CD14-positive monocyte (primary cell): ENCODE results near the gene SLC6A12. TPM values are rescaled to one million over a fixed set of nuclear protein-coding genes. Genes with fewer than 3 reads are reported as not detected.
A peak's percentile ranks its signal among the peaks of the same experiment; 100 is the strongest.

Source experiments
- DNase-seq, 3 donors: peaks; one replicate each; pipeline ENCODE4 v3.0.0-alpha.2; 2011 to 2022
- H2AFZ ChIP-seq: 2 replicates; pipeline ENCODE4 v1.6.0; 2012; ENCODE audit warnings: mild to moderate bottlenecking, low read depth, low read length, inconsistent platforms; ENCODE audit not compliant: insufficient read depth, poor library complexity, severe bottlenecking
- H3K27ac ChIP-seq, 2 donors: 1 replicate in 1 of 2; 2 replicates in 1 of 2; pipeline ENCODE4 v1.5.1; 2012 to 2013; ENCODE audit warnings: low read length in 2 of 2, control low read depth in 1 of 2, inconsistent platforms in 1 of 2, low read depth in 1 of 2, mild to moderate bottlenecking in 1 of 2
- H3K27me3 ChIP-seq, 2 donors: one replicate each; pipeline versions ENCODE4 v1.6.0 to v1.6.1; 2011 to 2013; ENCODE audit warnings: low read length in 2 of 2; ENCODE audit not compliant: control insufficient read depth in 2 of 2, insufficient read depth in 2 of 2
- H3K36me3 ChIP-seq, 2 donors: replicated peaks in 1 of 2; 1 replicate in 1 of 2; 2 replicates in 1 of 2; pipeline versions ENCODE4 v1.5.1 to v1.6.1; 2012 to 2013; ENCODE audit warnings: low read length in 2 of 2, control low read depth in 1 of 2, inconsistent platforms in 1 of 2, mild to moderate bottlenecking in 1 of 2; ENCODE audit not compliant: insufficient read depth in 2 of 2, control insufficient read depth in 1 of 2
- H3K4me1 ChIP-seq, 2 donors: 1 replicate in 1 of 2; 2 replicates in 1 of 2; pipeline versions ENCODE4 v1.5.1 to v1.6.1; 2012 to 2013; ENCODE audit warnings: low read length in 2 of 2, control low read depth in 1 of 2, inconsistent platforms in 1 of 2, mild to moderate bottlenecking in 1 of 2, moderate library complexity in 1 of 2; ENCODE audit not compliant: insufficient read depth in 2 of 2, control insufficient read depth in 1 of 2
- H3K4me2 ChIP-seq: replicated peaks from 2 replicates; pipeline ENCODE3; 2012; ENCODE audit warnings: low read length, moderate library complexity, mild to moderate bottlenecking; ENCODE audit not compliant: poor library complexity, severe bottlenecking; ENCODE audit errors: extremely low read depth
- H3K4me3 ChIP-seq, 3 experiments: fragments of 200-600 bp in 1 of 3; sonication (generic) in 1 of 3; replicated peaks in 1 of 3; 1 replicate in 2 of 3; 2 replicates in 1 of 3; pipeline ENCODE4 v1.5.1; 2011 to 2013; ENCODE audit warnings: low read length in 3 of 3, mild to moderate bottlenecking in 3 of 3, control low read depth in 2 of 3, low read depth in 2 of 3, inconsistent platforms in 1 of 3, moderate library complexity in 1 of 3
- H3K79me2 ChIP-seq: 2 replicates; pipeline ENCODE4 v1.6.0; 2012; ENCODE audit warnings: mild to moderate bottlenecking, control low read depth, inconsistent platforms, low read length, moderate library complexity; ENCODE audit not compliant: insufficient read depth
- H3K9ac ChIP-seq: 2 replicates; pipeline ENCODE4 v1.6.0; 2017; ENCODE audit warnings: low read length, mild to moderate bottlenecking; ENCODE audit not compliant: insufficient read depth, poor library complexity, severe bottlenecking
- H3K9me3 ChIP-seq, 2 donors: replicated peaks in 1 of 2; 1 replicate in 1 of 2; 2 replicates in 1 of 2; pipeline versions ENCODE4 v1.5.1 to v1.6.1; 2012 to 2013; ENCODE audit warnings: low read length in 2 of 2, control low read depth in 1 of 2; ENCODE audit not compliant: control insufficient read depth in 1 of 2, insufficient read depth in 1 of 2
- H4K20me1 ChIP-seq: 2 replicates; pipeline ENCODE4 v1.6.0; 2012; ENCODE audit warnings: mild to moderate bottlenecking, low read length, control low read depth, moderate library complexity; ENCODE audit not compliant: insufficient read depth
- H3K27ac Mint-ChIP-seq, 7 donors: one replicate each; pipeline ENCODE4 v1.8.0; 2020; ENCODE audit warnings: mild to moderate bottlenecking in 7 of 7, mixed read lengths in 7 of 7, moderate library complexity in 6 of 7, inconsistent platforms in 2 of 7
- H3K27me3 Mint-ChIP-seq, 3 donors: one replicate each; pipeline ENCODE4 v1.8.0; 2021 to 2022; ENCODE audit warnings: low read depth in 3 of 3, mild to moderate bottlenecking in 3 of 3, mixed read lengths in 3 of 3, moderate library complexity in 3 of 3, inconsistent platforms in 1 of 3
- H3K36me3 Mint-ChIP-seq, 2 donors: one replicate each; pipeline ENCODE4 v1.8.0; 2020; ENCODE audit warnings: mixed read lengths in 2 of 2, inconsistent platforms in 1 of 2, mild to moderate bottlenecking in 1 of 2
- H3K4me1 Mint-ChIP-seq: one replicate; pipeline ENCODE4 v1.8.0; 2020; ENCODE audit warnings: mild to moderate bottlenecking, mixed read lengths
- H3K4me3 Mint-ChIP-seq, 2 donors: one replicate each; pipeline ENCODE4 v1.8.0; 2020; ENCODE audit warnings: mild to moderate bottlenecking in 2 of 2, mixed read lengths in 2 of 2, moderate library complexity in 1 of 2
- H3K9me3 Mint-ChIP-seq, 7 donors: one replicate each; pipeline ENCODE4 v1.8.0; 2020 to 2022; ENCODE audit warnings: mixed read lengths in 7 of 7, mild to moderate bottlenecking in 6 of 7, moderate library complexity in 6 of 7, inconsistent platforms in 2 of 7
- WGBS: methylation state at CpG from one replicate; pipeline ENCODE4 v1.1.5; 2013; ENCODE audit warnings: missing lambda C conversion rate; ENCODE audit not compliant: insufficient coverage; 5-methylcytosine and 5-hydroxymethylcytosine counted together
- intact Hi-C, 2 donors: fragments of 100-400 bp; cut with micrococcal nuclease; formaldehyde crosslinking; loops; one replicate each; pipeline versions ENCODE4 v1.15.0 to v1.15.1; 2023
- polyA plus RNA-seq, 3 donors: library from polyadenylated mRNA; depleted of rRNA in 1 of 3; unstranded in 2 of 3; stranded (reverse) in 1 of 3; fragments of 300-500 nt in 2 of 3; fragments of >200 nt in 1 of 3; fragmentation: Illumina TruSeq in 2 of 3; gene quantifications; 1 replicate in 2 of 3; 2 replicates in 1 of 3; pipeline ENCODE4 v1.2.3, GENCODE V29; 2012 to 2021
- TF ChIP-seq, protein P1 (sequence below): fragments of 200-600 bp; IDR thresholded peaks from one replicate; pipeline ENCODE4 v1.8.0; 2022; ENCODE audit warnings: antibody characterized with exemption, mild to moderate bottlenecking

SLC6A12 gene
- polyA plus RNA-seq, 3 donors: 5.7 to 8.3 (median 8.0) TPM

- Histone ChIP-seq H3K4me1 (peaks cover 26 to 37% of the 10 kb centered on the region in 2 donors), H3K36me3 (no peaks in the 10 kb centered on the region), H3K9ac (no peak overlapping the region), H3K79me2 (no peaks in the 10 kb centered on the region), H3K27ac (peak overlapping the region in 1 of 2 donors; percentile 5), H3K9me3 (no peaks in the 10 kb centered on the region), H2AFZ (no peak overlapping the region), H3K27me3 (no peaks in the 10 kb centered on the region), H3K4me2 (no peak overlapping the region), H4K20me1 (no peaks in the 10 kb centered on the region), H3K4me3 (no peak overlapping the region)
- intact Hi-C loops: no loop called here
- TF ChIP-seq, protein P1, sequence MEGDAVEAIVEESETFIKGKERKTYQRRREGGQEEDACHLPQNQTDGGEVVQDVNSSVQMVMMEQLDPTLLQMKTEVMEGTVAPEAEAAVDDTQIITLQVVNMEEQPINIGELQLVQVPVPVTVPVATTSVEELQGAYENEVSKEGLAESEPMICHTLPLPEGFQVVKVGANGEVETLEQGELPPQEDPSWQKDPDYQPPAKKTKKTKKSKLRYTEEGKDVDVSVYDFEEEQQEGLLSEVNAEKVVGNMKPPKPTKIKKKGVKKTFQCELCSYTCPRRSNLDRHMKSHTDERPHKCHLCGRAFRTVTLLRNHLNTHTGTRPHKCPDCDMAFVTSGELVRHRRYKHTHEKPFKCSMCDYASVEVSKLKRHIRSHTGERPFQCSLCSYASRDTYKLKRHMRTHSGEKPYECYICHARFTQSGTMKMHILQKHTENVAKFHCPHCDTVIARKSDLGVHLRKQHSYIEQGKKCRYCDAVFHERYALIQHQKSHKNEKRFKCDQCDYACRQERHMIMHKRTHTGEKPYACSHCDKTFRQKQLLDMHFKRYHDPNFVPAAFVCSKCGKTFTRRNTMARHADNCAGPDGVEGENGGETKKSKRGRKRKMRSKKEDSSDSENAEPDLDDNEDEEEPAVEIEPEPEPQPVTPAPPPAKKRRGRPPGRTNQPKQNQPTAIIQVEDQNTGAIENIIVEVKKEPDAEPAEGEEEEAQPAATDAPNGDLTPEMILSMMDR: no peak
- no peak for DNase-seq
- Mint-ChIP-seq H3K27ac (peak overlapping the region in 6 of 7 donors; percentile 69 to 91 (median 72)), H3K4me3 (peak overlapping the region in 1 of 2 donors; percentile 74), H3K27me3 (peaks cover 0 to 11% (median 2%) of the 10 kb centered on the region in 3 donors), H3K4me1 (peaks cover 25% of the 10 kb centered on the region), H3K36me3 (no peaks in the 10 kb centered on the region), H3K9me3 (peaks cover 0 to 2% (median 0%) of the 10 kb centered on the region in 7 donors)
- WGBS: 88% methylated on average over 3 of the region's 5 CpGs
Measured at GRCh38 chr12:179885-180284, 34.1 kb downstream of the SLC6A12 start.

- no peak overlapping the region for H3K4me3 ChIP-seq
- TF ChIP-seq, protein P1: no peak
- peaks cover 0 to 12% (median 2%) of the 10 kb centered on the region in 3 donors for H3K27me3 Mint-ChIP-seq
- H2AFZ ChIP-seq: no peak overlapping the region
- H3K4me3 Mint-ChIP-seq: no peak overlapping the region
- H3K36me3 Mint-ChIP-seq: no peaks in the 10 kb centered on the region
- H3K4me2 ChIP-seq: no peak overlapping the region
- peak overlapping the region in 1 of 7 donors; percentile 91 for H3K27ac Mint-ChIP-seq
- H3K27me3 ChIP-seq: no peaks in the 10 kb centered on the region
- H3K9me3 ChIP-seq: no peaks in the 10 kb centered on the region
- H3K4me1 Mint-ChIP-seq: peaks cover 22% of the 10 kb centered on the region
- no peaks in the 10 kb centered on the region for H3K79me2 ChIP-seq
- peaks cover 23 to 33% of the 10 kb centered on the region in 2 donors for H3K4me1 ChIP-seq
- peaks cover 0 to 2% (median 0%) of the 10 kb centered on the region in 7 donors for H3K9me3 Mint-ChIP-seq
- no peaks in the 10 kb centered on the region for H4K20me1 ChIP-seq
- no peak overlapping the region for H3K9ac ChIP-seq
- no peak overlapping the region for H3K27ac ChIP-seq
- intact Hi-C loops: no loop called here
- no peak for DNase-seq
- H3K36me3 ChIP-seq: no peaks in the 10 kb centered on the region
- 85% methylated on average over 9 of the region's 11 CpGs for WGBS
Measured at GRCh38 chr12:179131-179884, 34.6 kb downstream of the SLC6A12 start.
